Body of pancreas (tissue), 4 donors: ENCODE data around the gene FXYD7.

Experiments used
- POLR2A ChIP-seq, 3 donors: fragments of 450-650 bp; IDR thresholded peaks; one replicate each; pipeline ENCODE4 v1.6.1; 2016; ENCODE audit warnings: antibody characterized with exemption in 3 of 3, mild to moderate bottlenecking in 2 of 3
- TF ChIP-seq, protein P1 (sequence below), 7 experiments: fragments of 450-650 bp in 4 of 7; fragments of 200-600 bp in 3 of 7; sonication (generic) in 3 of 7; IDR thresholded peaks; one replicate each; pipeline ENCODE4 v1.5.1; 2016 to 2019; ENCODE audit warnings: antibody characterized with exemption in 7 of 7

DNA sequence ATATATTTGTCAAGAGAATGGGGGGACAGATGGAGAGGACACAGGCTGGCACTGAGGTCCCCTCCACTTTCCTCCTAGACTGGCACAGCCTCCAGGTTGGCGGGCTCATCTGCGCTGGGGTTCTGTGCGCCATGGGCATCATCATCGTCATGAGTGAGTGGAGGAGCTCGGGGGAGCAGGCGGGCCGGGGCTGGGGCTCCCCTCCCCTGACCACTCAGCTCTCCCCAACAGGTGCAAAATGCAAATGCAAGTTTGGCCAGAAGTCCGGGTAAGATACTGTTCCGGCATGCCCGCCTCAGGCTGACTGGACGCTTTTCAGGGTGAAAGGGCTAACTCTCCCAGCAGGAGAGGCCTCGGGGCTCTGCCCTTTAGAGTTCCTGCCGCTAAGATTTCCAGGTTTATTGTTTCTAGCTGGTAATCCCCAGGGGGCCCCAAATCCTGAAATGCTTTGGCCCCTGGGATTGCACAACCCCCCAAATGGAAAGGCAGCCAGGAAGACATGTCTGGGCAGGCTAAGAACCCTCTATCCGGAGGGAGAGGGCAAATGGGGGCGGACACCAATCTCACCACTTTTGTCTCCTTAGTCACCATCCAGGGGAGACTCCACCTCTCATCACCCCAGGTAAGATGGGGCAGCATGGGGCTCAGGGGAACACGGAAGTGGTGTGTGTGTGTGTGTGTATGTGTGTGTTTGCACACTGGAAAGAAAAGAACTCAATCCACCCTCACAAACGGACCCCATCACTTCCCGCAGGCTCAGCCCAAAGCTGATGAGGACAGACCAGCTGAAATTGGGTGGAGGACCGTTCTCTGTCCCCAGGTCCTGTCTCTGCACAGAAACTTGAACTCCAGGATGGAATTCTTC lies 20.1 kb upstream of the FXYD7 start:
- TF ChIP-seq, protein P1, sequence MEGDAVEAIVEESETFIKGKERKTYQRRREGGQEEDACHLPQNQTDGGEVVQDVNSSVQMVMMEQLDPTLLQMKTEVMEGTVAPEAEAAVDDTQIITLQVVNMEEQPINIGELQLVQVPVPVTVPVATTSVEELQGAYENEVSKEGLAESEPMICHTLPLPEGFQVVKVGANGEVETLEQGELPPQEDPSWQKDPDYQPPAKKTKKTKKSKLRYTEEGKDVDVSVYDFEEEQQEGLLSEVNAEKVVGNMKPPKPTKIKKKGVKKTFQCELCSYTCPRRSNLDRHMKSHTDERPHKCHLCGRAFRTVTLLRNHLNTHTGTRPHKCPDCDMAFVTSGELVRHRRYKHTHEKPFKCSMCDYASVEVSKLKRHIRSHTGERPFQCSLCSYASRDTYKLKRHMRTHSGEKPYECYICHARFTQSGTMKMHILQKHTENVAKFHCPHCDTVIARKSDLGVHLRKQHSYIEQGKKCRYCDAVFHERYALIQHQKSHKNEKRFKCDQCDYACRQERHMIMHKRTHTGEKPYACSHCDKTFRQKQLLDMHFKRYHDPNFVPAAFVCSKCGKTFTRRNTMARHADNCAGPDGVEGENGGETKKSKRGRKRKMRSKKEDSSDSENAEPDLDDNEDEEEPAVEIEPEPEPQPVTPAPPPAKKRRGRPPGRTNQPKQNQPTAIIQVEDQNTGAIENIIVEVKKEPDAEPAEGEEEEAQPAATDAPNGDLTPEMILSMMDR (IDR thresholded peaks at IDR 0.05): no peak
- TF ChIP-seq POLR2A (IDR thresholded peaks at IDR 0.05): no peak
